GM12875 (cell line): Measurements from ENCODE around the gene KIF13A.

ENCODE experiments used
- H3K4me3 ChIP-seq: one replicate; pipeline ENCODE4 v1.5.1; 2011; ENCODE audit warnings: low read depth, low read length, control low read depth
- CTCF ChIP-seq: IDR thresholded peaks from 2 replicates; pipeline ENCODE4 v1.5.1; 2011; ENCODE audit warnings: low read depth, mild to moderate bottlenecking, control low read depth, inconsistent platforms, low read length, moderate library complexity, borderline replicate concordance; ENCODE audit not compliant: insufficient read depth

The KIF13A gene

GRCh38 chr6:17831135-17831534, 156.3 kb downstream of the KIF13A start:
- TF ChIP-seq CTCF = no peak
- H3K4me3 ChIP-seq = no peak overlapping the region

GRCh38 chr6:17829905-17830304, 157.5 kb downstream of the KIF13A start:
- no peak for TF ChIP-seq CTCF
- H3K4me3 ChIP-seq = no peak overlapping the region

- TF ChIP-seq CTCF = no peak
- no peak overlapping the region for H3K4me3 ChIP-seq
Measured at GRCh38 chr6:17828149-17828548, 159.3 kb downstream of the KIF13A start.

- no peak overlapping the region for H3K4me3 ChIP-seq
- no peak for TF ChIP-seq CTCF
Measured at GRCh38 chr6:17826301-17826700, 161.1 kb downstream of the KIF13A start.

GRCh38 chr6:17820055-17820454, 167.4 kb downstream of the KIF13A start:
- no peak for TF ChIP-seq CTCF
- H3K4me3 ChIP-seq = no peak overlapping the region

GRCh38 chr6:17817763-17818162, 169.7 kb downstream of the KIF13A start:
- TF ChIP-seq CTCF = no peak

GRCh38 chr6:17816921-17817611, 170.4 kb downstream of the KIF13A start:
- no peak overlapping the region for H3K4me3 ChIP-seq
- TF ChIP-seq CTCF = no peak

More at GRCh38 chr6:17817763-17818162, 169.7 kb downstream of the KIF13A start:
- no peak overlapping the region for H3K4me3 ChIP-seq
